ELF-1 (cell line): ENCODE data around the gene GTF3C4.
"Not testable (repeated sequence)": the region's sequence is repeated elsewhere in the genome, so short reads cannot be mapped to it uniquely, and the experiment has no call there.

Experiments
- DNase-seq: peaks from one replicate; pipeline ENCODE4 v3.0.0-alpha.2; 2016; ENCODE audit warnings: low read depth, low spot score

Gene GTF3C4

GRCh38 chr9:132702254-132702653 lies 32.0 kb downstream of the GTF3C4 start:
- no peak for DNase-seq

- no peak for DNase-seq
Measured at GRCh38 chr9:132703336-132703735, 33.1 kb downstream of the GTF3C4 start.

GRCh38 chr9:132708239-132708638 lies 38.0 kb downstream of the GTF3C4 start:
- no peak for DNase-seq

GRCh38 chr9:132708769-132709430 lies 38.6 kb downstream of the GTF3C4 start:
- no peak for DNase-seq

- DNase-seq = no peak
Measured at GRCh38 chr9:132710333-132710732, 40.1 kb downstream of the GTF3C4 start.

- not testable (repeated sequence) for DNase-seq
Measured at GRCh38 chr9:132711152-132711551, 40.9 kb downstream of the GTF3C4 start.

GRCh38 chr9:132711846-132712245 lies 41.6 kb downstream of the GTF3C4 start:
- no peak for DNase-seq

- no peak for DNase-seq
Measured at GRCh38 chr9:132712753-132713152, 42.5 kb downstream of the GTF3C4 start.

GRCh38 chr9:132716007-132716406 lies 45.7 kb downstream of the GTF3C4 start:
- DNase-seq = no peak

GRCh38 chr9:132717326-132717945 lies 47.2 kb downstream of the GTF3C4 start:
- no peak for DNase-seq

- not testable (repeated sequence) for DNase-seq
Measured at GRCh38 chr9:132718381-132718928, 48.2 kb downstream of the GTF3C4 start.

- DNase-seq = no peak
Measured at GRCh38 chr9:132721661-132722060, 51.4 kb downstream of the GTF3C4 start.

- no peak for DNase-seq
Measured at GRCh38 chr9:132722564-132723065, 52.4 kb downstream of the GTF3C4 start.

- no peak for DNase-seq
Measured at GRCh38 chr9:132723809-132724208, 53.5 kb downstream of the GTF3C4 start.

GRCh38 chr9:132725306-132725705 lies 55.0 kb downstream of the GTF3C4 start:
- DNase-seq = no peak

- no peak for DNase-seq
Measured at GRCh38 chr9:132726576-132727130, 56.4 kb downstream of the GTF3C4 start.

GRCh38 chr9:132728071-132728470 lies 57.8 kb downstream of the GTF3C4 start:
- DNase-seq = no peak

GRCh38 chr9:132728497-132728896 lies 58.2 kb downstream of the GTF3C4 start:
- DNase-seq = no peak

GRCh38 chr9:132729235-132729890 lies 59.1 kb downstream of the GTF3C4 start:
- no peak for DNase-seq

GRCh38 chr9:132730054-132731033 lies 60.1 kb downstream of the GTF3C4 start:
- DNase-seq = no peak

- no peak for DNase-seq
Measured at GRCh38 chr9:132731230-132731629, 61.0 kb downstream of the GTF3C4 start.
